Tibial nerve (tissue), 4 donors: ENCODE measurements around the gene LCE5A. TPM values are rescaled to one million over a fixed set of nuclear protein-coding genes. Genes with fewer than 3 reads are reported as not detected.
A peak's percentile ranks its signal among the peaks of the same experiment; 100 is the strongest.
"Not testable (repeated sequence)": the region's sequence is repeated elsewhere in the genome, so short reads cannot be mapped to it uniquely, and the experiment has no call there.

Source experiments
- DNase-seq, 2 donors: peaks; one replicate each; pipeline ENCODE4 v3.0.0-alpha.2; 2019; ENCODE audit warnings: low spot score in 2 of 2
- H3K27ac ChIP-seq, 4 donors: fragments of 200-600 bp; sonication (generic) in 3 of 4; one replicate each; pipeline ENCODE4 v1.5.1; 2017 to 2019; ENCODE audit warnings: mild to moderate bottlenecking in 1 of 4
- H3K27me3 ChIP-seq, 2 donors: fragments of 200-600 bp; sonication (generic) in 1 of 2; one replicate each; pipeline versions ENCODE4 v1.5.1 to v1.6.0; 2017 to 2019
- H3K36me3 ChIP-seq, 3 donors: fragments of 200-600 bp; sonication (generic); one replicate each; pipeline ENCODE4 v1.5.1; 2018 to 2019
- H3K4me1 ChIP-seq, 4 donors: fragments of 200-600 bp; sonication (generic) in 3 of 4; one replicate each; pipeline ENCODE4 v1.5.1; 2017 to 2019
- H3K4me3 ChIP-seq, 4 donors: fragments of 200-600 bp; sonication (generic) in 3 of 4; one replicate each; pipeline ENCODE4 v1.5.1; 2017 to 2019; ENCODE audit warnings: mild to moderate bottlenecking in 1 of 4, moderate library complexity in 1 of 4
- H3K9me3 ChIP-seq, 4 donors: fragments of 200-600 bp; sonication (generic) in 3 of 4; one replicate each; pipeline ENCODE4 v1.5.1; 2017 to 2019
- CTCF ChIP-seq, 5 experiments: fragments of 200-600 bp in 3 of 5; fragments of 450-650 bp in 2 of 5; sonication (generic) in 3 of 5; IDR thresholded peaks; one replicate each; pipeline ENCODE4 v1.5.1; 2016 to 2019; ENCODE audit warnings: antibody characterized with exemption in 5 of 5, mild to moderate bottlenecking in 3 of 5, moderate library complexity in 2 of 5
- EP300 ChIP-seq, 2 donors: sonication (generic); formaldehyde crosslinking; IDR thresholded peaks; one replicate each; pipeline ENCODE4 v1.6.1; 2017; ENCODE audit warnings: antibody characterized with exemption in 2 of 2, mild to moderate bottlenecking in 1 of 2
- POLR2A ChIP-seq, 2 donors: fragments of 450-650 bp; IDR thresholded peaks; one replicate each; pipeline ENCODE4 v1.6.1; 2017; ENCODE audit warnings: antibody characterized with exemption in 2 of 2, mild to moderate bottlenecking in 2 of 2, moderate library complexity in 2 of 2
- WGBS, 2 donors: methylation state at CpG; one replicate each; pipeline ENCODE4 v1.1.5; 2018; 5-methylcytosine and 5-hydroxymethylcytosine counted together
- total RNA-seq, 4 donors: library from RNA; depleted of rRNA; stranded (reverse); fragments of >200 nt; gene quantifications; one replicate each; pipeline ENCODE4 v1.1.0, GENCODE V29; 2016

The LCE5A gene
- total RNA-seq, 4 donors from 2014 or later = not detected

GRCh38 chr1:152479792-152480595, 30.6 kb upstream of the LCE5A start:
- peak in 1 of 2 donors; percentile 22 for DNase-seq
- H3K27me3 ChIP-seq = no peaks in the 10 kb centered on the region
- peaks cover 0 to 36% (median 0%) of the 10 kb centered on the region in 4 donors for H3K9me3 ChIP-seq
- no peak overlapping the region for H3K4me3 ChIP-seq
- no peak overlapping the region for H3K27ac ChIP-seq
- TF ChIP-seq CTCF (IDR thresholded peaks at IDR 0.05) (peak in 3 of 5 experiments; percentile 29 to 39 (median 29)), POLR2A (IDR thresholded peaks at IDR 0.05) (no peak)
- no peaks in the 10 kb centered on the region for H3K36me3 ChIP-seq
- WGBS, 2 donors = 48 to 52% methylated on average over 10 of the region's 10 CpGs
- no peaks in the 10 kb centered on the region for H3K4me1 ChIP-seq

DNA sequence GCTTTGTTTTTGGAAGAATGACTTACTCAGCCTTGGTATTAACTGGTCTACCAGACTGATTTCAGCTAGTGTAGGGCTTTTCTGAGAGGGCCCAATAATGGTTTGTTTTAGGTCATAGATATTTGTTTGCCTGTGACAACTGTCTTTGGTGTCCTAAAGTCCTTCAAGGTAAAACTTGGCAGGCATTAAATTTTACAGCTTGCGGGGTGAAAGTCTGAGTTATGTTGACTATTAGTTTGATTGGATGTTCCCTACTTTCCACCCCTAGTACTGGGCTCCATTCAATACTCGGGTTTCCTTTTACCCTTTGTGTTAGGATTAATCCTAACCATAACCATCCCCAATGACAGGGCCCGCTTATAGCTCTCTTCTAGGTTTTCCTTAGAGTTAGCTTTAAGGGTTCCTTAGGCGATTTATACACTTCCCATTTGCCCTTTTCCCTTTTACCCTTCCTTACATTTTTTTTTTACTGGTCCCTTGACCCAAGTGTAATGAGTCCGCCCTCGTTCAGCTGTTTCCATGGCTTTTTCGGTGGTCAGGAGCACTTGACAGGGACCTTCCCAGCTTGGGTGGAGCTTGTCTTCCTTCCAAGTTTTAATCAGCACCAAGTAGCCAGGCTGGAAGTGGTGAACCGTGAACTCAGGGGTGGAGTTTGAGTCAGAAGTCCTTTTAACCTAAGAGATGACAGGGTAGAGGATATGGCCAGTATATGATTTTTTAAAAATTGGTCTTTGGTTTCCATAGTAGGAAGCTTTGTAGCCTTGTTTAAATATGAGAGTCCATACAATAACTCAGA, 28.5 kb upstream of the LCE5A start:
- Histone ChIP-seq H3K27ac (no peak overlapping the region), H3K9me3 (peaks cover 0 to 19% (median 0%) of the 10 kb centered on the region in 4 donors), H3K27me3 (no peaks in the 10 kb centered on the region), H3K4me3 (no peak overlapping the region), H3K4me1 (no peaks in the 10 kb centered on the region), H3K36me3 (no peaks in the 10 kb centered on the region)
- no peak for TF ChIP-seq CTCF (IDR thresholded peaks at IDR 0.05)
- TF ChIP-seq EP300 (IDR thresholded peaks at IDR 0.05) = no peak
- no peak for TF ChIP-seq POLR2A (IDR thresholded peaks at IDR 0.05)
- DNase-seq = no peak
- WGBS, 2 donors = 69 to 77% methylated on average over 8 of the region's 8 CpGs

- H3K27me3 ChIP-seq = no peaks in the 10 kb centered on the region
- H3K9me3 ChIP-seq = peaks cover 0 to 8% (median 0%) of the 10 kb centered on the region in 4 donors
- no peak for TF ChIP-seq POLR2A (IDR thresholded peaks at IDR 0.05)
- peak in 1 of 5 experiments; percentile 8 for TF ChIP-seq CTCF (IDR thresholded peaks at IDR 0.05)
- no peaks in the 10 kb centered on the region for H3K4me1 ChIP-seq
- no peak overlapping the region for H3K4me3 ChIP-seq
- DNase-seq = no peak
- WGBS, 2 donors = 57 to 59% methylated on average over 3 of the region's 3 CpGs
- H3K36me3 ChIP-seq = no peaks in the 10 kb centered on the region
- H3K27ac ChIP-seq = no peak overlapping the region
These were observed 24.1 kb upstream of the LCE5A start for GRCh38 chr1:152486400-152487006.

- no peaks in the 10 kb centered on the region for H3K36me3 ChIP-seq
- H3K9me3 ChIP-seq = peaks cover 0 to 8% (median 0%) of the 10 kb centered on the region in 4 donors
- 73 to 80% methylated on average over 2 of the region's 2 CpGs for WGBS, 2 donors
- no peak overlapping the region for H3K27ac ChIP-seq
- DNase-seq = no peak
- H3K4me3 ChIP-seq = no peak overlapping the region
- H3K27me3 ChIP-seq = no peaks in the 10 kb centered on the region
- TF ChIP-seq EP300 (IDR thresholded peaks at IDR 0.05) (no peak), POLR2A (IDR thresholded peaks at IDR 0.05) (no peak), CTCF (IDR thresholded peaks at IDR 0.05) (no peak)
- no peaks in the 10 kb centered on the region for H3K4me1 ChIP-seq
These were observed 22.7 kb upstream of the LCE5A start for GRCh38 chr1:152487871-152488270.

DNA sequence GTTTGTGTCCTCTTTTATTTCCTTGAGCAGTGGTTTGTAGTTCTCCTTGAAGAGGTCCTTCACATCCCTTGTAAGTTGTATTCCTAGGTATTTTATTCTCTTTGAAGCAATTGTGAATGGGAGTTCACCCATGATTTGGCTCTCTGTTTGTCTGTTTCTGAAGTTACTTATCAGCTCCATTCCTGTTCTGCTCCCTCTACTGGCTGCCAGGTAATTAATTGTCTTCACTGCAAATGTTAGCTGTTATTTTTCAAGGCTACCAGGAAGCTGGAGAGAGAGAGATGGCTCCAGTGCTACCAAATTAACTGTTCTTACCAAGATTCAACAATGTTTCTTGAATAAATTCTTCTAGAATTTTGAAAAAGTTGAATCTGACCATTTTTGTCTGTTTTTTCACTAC, 19.1 kb upstream of the LCE5A start:
- not testable (repeated sequence) for DNase-seq, H3K4me3 ChIP-seq, H3K4me1 ChIP-seq, H3K9me3 ChIP-seq, H3K27ac ChIP-seq, H3K27me3 ChIP-seq, H3K36me3 ChIP-seq
